Dedifferentiated amniotic fluid mesenchymal stem cell (primary cell): ENCODE data around the gene ABLIM1.

Source experiments
- DNase-seq: peaks from one replicate; pipeline ENCODE4 v3.0.0-alpha.2; 2016; ENCODE audit errors: extremely low spot score

ABLIM1 gene

DNA sequence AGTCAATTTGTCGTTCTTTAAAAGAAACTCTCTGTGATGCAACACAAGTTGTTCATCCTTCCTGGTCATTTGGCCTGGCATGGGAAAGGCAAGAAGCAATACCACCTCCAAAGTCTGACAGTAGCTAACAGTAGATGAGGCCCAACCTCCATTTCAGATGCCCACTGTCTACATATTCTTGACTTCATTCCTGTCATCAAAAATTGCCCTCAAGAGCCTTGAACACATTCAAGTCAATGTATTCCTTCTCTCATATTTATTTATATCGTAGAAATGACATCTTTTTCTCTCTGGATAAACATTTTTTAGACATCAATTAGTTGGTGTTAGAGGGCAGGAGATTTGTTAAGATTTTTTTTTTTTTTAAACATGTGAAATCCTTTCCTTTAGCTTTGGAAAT is 33.7 kb downstream of the ABLIM1 start:
- no peak for DNase-seq

DNA sequence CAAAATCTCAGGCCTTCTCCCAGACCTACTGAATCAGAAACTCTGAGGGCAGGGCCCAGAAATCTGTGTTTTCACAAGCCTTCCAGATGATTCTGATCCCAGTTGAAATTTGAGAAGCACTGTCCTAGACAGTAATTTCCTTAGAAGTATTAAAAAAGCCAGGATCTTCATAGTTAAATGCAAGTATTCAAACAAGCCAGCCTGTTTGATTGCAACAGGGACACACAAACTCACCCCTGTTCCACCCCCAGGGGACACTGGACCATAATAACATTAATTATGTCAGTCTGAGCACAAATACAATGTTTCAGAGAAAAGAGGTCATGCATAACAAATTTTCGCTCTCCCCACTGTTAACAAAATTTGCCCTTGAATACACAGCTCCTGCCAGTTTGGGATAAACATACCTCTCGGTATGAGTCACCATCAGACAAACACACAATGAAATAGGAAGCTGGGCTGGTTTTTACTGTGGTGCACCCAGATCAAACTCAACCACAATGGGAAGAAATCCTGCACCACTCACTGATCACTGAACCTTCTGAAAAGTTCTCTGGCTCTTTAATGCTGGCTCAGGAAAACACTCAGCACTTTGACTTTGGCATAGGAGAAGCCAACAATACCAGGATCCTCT is 34.3 kb downstream of the ABLIM1 start:
- peak; percentile 87 for DNase-seq

DNA sequence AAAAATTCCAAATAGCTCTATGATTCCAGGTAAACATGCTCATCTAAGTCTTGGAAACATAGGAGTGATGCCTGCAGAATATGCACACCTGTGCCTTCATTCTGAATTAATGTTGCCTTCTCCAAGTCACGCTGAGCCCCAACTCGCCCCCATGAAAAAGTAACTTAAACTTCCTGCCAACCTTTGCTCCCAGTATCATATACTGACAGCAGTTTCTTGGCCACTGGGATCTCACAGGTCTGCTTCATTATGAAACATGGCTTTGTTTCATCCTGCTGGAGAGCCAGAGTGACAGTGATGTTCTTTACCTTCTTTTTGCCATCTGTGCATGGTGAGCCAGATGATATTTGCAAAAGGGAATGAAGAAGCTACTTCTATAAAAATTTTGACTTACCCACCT is 34.9 kb downstream of the ABLIM1 start:
- DNase-seq = no peak

DNA sequence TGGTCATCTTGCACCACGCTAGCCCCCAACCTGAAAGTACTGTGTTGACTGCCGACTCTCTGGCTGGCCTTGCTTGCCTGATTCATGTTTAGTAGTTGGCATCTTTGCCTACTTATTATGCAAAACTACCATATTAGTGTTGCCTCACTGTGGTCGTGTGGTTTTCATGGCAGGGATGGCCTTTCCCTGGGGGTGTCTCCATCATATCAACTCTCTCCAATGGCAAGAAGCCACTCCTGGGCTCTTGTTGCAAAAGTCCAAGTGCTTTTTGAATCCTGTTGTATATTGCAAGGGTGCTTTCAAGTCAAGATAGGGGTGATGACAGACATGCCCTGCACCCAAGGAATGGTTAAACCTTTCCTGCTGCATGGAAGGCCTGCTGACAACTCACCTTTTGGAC is 39.4 kb downstream of the ABLIM1 start:
- DNase-seq = no peak

DNA sequence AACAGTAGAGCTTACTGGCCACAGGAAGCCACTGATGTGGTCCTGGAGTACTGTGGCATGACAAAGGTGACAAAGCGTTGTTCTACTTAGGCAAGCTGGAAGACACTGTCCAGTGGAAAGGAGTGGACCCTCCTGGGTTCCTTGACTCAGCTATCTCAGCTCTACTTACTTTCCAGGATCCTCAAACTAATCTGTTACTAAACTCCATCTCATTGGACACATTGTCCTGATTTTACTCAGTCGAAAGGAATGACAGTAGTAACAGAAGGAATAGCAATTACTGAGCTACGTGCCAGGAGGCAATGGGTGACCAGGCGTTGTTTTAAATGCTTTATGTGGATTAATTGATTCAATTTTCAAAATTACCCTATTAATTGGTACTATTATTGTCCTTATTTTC is 41.6 kb downstream of the ABLIM1 start:
- DNase-seq = no peak

DNA sequence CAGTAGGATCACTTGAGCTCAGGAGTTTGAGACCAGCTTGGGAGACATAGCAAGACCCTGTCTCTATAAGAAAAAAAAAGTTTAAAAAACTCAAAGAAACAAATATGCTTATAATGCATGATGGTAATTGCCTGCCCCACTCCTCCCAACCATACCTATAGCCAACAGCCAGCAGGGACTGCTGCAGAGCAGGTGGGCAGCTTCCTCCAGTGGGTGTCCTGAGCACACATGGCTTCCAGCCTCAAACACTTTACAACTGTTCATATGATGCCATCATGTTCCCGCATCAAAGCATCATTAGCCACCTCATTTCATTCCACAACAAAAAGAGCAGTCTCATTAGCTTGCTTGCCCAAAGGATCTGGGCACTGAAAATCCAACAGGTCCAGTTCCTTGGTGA is 42.0 kb downstream of the ABLIM1 start:
- DNase-seq = no peak

DNA sequence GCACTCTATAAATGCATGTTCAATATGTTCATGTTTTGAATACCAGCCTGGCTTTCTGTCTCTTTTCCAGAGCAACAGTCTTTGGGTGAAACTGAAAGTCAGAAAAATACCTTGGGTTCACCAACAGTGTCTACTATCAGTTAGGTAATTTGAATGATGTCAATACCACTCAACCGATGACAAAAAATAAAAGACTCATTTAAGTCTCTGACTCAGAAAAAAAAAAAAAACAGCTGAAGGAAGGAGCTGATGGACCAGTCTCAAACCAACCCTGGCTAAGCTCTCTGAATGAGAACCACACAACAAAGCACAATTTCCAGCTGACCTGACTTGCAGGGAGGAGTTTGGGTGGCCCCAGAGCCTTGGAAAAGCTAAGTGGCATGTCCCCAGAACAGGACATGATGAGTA is 42.5 kb downstream of the ABLIM1 start:
- DNase-seq = no peak

DNA sequence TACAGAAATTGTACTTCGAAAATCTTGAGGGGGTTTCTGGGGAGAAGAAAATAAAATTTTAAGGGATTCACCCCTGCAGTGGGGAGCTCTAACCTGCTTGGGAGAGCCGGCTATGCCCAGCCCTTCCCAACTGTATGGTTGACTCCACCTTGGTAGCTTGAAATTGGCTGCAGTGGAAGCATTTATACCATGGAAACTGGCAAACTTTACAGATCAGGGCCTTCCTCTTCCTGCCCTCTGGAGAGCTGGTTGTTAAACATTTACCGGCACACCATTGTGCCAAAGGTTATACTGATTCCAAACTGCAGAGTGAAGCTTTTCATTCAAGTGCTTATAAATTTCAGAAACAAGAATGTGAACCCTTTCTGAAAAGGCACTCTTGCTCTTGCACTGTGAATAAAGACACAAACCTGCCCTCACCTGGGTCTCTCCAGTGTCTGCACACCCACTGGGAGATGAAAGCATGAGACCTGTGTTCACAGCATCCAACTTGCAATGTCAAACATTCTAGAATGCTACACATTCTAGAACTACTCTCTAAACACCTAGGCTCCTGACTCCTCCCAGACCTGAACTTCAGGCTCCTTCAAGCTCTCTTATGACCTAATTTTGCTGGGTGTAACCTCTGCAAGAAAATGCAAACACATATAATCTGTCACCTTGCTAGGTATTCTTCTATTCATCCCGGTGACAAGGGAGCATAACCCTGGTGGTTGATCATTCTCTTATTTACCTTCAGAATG is 44.7 kb downstream of the ABLIM1 start:
- DNase-seq = no peak

DNA sequence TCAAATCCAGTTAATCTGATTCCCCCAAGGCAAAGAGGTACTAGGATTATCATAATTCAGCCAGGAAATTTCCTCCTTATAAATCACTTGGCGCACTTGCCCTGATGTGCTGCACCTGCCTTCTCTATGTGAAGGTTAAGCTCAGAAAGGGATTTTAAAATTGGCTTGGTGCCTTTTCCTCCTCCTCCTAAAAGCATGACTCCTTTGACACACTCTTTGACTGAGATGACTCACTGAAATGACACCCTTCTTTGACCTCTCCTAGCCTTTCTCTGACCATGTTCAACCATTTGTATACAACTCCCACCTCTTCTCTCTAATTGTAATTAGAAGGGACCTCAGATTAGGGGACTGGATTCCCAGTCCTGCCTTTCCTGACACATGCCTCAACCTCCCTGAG is 46.5 kb downstream of the ABLIM1 start:
- no peak for DNase-seq

DNA sequence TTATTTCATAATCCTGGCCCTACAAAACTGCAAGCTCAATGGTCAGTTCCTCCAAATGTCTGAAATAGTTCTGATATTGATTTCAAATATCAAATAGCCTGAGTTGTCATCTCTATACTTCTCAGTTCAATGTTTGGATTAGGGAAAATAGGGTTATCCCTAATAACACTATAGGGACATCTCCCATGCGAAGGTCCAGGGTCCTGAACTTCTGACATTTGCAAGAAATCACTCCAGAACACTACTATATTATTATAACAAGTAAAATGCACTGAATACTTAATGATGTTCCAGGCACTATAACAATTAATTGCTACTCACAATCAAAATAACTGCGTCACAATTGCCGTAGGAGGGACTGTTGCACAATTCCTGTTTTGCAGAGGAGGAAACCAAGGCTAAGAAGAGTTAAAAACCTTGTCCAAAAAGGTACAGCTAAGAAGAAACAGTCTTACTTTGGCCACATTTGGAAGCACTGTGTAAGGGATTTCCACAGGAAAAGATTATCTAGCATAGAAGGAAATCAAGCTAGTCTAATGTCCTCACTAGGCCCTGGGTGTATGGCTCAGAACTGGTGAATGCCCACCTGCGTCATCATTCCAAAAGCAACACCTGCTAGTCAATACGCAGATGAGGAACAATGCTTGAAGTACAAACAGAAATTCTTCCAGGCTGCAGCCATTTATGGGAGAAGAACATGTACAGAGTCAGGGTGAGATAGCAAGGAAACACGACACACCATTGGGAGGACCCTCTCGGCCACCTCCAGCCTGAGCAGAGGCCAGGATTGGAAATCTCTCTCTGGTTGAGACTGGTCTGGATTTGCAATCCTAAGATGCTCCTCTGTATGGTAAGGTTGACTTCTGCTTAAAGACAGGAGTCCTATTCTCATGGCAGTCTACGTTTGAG is 48.3 kb downstream of the ABLIM1 start:
- no peak for DNase-seq

DNA sequence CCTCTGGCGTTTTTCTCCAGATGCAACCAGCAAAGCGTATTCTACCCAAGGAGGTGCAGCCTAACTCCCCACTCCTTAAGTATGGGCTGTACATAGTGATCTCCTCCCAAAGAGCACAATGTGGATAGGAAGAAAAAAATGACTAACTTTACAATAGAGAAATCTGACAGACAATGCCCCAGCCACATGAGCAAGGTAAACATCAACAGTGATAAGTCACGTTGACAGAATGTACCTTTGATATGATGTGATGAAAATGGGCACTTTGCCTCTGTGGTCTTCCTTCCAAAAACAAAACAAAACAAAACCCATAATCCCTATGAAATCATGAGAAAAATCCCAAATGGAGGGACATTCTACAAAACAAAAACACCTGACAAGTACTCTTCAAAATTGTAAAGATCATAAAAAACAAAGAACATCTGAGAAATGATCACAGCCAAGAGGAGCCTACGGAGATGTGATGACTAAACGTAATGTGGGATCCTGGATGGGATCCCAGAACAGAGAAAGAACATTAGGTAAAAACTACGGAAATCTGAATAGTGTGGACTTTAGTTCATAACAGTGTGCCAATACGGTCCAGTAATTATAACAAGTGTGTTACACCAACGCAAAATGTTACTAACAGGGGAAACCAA is 50.6 kb downstream of the ABLIM1 start:
- no peak for DNase-seq

DNA sequence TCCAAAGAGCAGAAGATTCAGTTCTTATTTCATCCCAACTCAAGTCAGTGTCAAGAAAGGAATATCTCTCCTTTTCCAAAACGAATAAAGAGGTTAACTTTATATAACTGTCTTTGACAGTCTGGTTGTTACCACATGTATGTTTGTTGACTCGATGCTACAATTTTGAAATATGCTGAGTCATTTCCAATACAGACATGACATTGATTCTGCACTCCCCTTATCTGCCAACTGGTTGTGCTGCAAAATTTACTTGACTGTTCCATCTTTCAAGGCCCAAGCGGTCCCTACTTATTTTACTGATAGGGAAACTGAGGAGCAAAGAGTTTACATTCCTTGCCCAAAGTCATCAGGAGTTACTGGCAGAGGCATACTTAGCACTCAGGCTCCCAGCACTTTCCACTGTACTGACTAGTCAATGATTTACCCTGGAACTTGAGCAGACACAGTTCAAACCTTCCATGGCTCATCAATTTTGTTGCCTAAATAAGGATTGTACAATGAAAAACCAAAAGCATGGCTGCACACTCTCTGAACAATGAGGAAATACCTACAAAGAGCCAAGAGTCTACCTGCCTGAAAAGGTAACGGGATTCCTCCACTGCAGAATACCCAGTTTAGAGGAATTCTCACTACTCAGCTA is 52.8 kb downstream of the ABLIM1 start:
- DNase-seq = no peak

DNA sequence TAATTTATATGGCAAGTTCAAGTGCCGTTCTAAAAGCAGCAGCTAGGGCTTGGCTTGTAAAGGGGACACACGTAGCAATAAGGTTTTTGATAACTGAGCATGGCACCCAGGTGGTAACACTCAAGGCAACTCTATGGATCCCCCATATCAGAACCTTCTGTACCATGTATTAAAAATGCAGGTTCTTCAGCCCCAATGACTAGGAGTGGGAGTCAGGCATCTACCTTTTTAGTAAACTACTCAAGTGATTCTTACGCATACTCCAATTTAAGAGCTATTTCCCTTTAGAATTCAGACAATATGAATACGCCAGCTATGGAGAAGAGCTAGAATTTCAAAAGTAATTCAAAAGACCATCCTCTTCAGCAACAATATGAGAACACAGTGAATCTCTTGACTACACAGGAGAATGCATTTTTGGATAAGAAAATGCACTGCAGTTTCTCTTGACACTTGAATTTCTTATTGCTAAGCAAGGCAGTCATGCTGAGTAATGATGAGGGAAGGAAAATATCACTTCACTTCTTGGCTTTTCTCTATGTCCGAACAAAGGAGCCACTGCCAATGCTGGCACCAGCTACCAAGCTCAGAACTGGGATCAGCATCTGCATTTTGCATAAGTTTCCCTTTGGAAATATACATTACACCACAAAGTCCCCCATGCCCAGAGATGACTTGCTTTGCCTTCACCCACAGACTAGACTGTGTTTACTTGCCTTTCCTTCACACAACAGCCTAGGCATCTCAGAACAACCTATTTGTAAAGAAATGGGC is 53.5 kb downstream of the ABLIM1 start:
- DNase-seq = no peak

DNA sequence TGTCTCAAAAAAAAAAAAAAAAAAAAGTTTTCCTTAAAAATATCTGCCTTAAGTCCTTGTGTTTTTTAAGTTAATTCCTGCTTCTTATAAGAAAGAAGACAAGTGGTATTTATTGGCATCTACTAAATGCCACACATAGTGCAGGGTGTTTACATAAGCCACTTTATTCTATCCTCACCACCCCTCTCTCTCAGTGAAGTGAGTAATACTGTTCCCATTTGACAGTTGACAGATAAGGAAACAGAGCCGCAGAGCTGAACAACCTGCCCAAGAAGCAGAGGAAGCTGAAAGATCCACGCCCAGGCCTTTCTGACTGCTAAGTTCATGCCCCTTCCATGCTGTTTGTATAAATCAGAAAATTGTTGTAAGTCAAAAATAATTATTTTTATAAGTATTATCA is 54.1 kb downstream of the ABLIM1 start:
- no peak for DNase-seq

DNA sequence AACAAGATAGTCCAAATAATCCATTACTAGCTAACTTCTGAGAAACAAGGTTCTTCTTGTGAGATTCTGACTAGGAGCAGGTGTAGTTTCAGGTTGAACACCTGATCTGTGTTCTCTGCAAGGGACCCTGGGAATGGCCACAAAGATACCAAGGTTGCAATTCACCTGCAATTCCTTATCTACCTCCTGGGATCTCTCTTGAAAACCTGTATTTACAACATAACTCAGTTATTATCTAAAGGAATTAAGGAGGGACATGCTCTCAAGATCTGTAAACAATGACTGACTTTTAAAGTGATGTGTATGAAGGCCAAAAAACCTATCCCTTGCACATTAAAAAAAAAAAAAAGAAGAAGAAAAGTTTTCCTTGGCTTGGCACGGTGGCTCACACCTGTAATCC is 54.8 kb downstream of the ABLIM1 start:
- DNase-seq = no peak

DNA sequence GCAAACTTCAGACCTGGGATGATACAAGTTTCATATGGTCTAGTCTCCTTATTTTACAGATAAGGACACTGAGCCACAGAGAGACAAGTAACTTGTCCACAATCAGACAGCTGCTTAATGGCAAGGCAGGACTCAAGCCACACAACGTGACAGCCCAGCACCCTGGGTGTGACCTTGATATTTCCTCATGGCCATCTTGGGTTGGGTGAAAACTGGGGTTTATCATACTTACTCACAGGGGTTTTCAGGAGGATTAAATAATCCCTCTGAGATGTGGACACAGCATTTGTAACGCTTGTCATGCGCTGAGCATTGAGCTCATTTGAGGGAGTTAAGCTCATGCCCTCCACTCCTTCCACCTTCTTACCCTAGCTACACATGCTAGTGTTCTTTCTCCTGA is 58.0 kb downstream of the ABLIM1 start:
- DNase-seq = no peak

DNA sequence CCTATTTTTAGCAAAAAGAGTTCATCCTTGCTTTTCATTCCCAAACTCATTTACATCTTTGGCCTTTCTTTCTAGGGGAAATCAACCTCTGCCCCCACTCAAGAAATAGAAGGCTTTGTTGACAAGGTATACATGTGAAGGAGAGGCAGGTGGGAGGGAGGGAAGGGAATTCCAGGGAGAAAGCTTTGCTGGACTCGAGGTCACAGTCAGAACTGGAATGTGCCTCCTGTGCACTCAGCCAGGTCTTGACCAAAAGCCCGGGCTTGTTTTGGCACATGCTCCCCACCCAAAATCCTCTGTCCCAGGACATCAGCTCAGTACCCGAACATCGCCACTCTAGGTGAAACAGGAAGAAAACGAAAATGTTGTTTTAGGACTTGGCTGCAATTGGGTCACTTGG is 61.3 kb downstream of the ABLIM1 start:
- no peak for DNase-seq

DNA sequence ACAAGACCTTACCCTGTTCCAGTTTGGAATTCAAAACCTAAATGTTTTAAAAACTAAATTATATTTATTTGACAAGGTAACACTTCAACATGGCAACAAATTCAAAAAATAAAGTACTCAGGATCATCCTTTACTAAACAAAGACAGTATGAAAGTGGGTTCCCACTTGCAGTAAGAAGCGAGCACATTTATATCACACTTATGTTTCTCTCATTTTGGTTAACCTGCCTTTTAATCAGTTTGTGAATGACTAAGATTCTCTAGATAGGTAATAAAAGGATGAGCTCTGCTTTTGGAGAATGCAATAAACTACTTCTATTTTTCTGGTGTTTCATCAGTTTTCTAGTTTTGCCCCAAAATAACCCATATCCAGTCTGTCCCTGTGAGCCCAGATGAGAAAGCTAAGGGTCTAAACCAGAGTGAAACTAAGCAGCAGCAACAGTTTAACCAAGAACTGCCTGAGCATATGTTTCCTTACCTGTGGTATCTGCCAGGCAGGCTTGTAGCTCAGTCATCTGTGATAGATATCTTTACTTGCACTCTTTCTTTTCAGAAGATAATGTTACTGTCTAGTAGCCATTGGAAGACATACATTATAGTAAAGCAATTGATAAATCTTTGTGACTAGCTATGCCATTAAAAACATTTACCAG is 64.1 kb downstream of the ABLIM1 start:
- DNase-seq = no peak

DNA sequence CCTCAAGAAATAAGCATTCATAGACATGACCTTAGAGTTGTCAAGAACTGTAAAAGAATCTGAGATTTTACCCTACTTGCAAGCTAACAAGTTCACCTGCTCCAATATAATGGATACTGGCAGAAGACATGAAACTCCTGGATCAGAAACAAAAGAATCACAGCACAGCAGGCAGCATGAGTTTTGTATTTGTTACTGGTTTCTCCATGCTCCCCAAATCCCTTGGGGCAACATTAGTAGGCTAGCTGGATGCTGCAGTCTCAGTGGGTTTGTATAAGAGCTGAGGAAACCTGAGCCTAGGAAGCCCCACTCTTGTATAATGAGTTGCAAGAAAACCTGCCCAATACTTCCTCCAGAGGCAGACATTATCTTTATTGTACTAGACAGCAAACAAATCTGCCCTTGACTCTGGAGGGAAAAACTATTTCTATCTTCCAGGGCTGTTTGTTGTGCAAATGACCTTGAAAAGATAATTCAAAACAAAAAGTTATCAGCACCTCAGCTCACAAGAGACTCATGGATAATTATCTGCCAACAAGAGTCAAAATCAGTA is 64.8 kb downstream of the ABLIM1 start:
- DNase-seq = no peak

DNA sequence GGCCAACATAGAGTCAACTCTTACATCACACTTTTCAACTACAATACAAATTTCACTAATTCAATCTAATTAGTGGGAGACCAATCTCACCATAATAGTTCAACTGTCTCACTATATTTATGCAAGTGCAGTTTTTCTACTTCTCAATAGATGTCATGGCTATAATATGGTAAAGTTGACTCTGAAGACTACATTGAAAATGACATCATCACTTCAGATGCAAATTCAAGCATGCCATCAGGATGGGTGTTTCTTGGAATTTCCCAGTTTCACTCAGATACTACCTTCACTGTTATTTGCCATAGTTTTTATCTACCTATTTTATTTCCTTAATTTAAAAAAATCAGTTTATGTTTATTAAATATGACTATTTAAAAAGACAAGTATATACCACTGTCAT is 67.1 kb downstream of the ABLIM1 start:
- DNase-seq = no peak
